ENCODE results near the gene NPFFR2.

GRCh38 chr4:72107456-72107855, 75.7 kb downstream of the NPFFR2 start:
- TF ChIP-seq FOXP2 (optimal IDR thresholded peaks at IDR 0.05; ENCODE audit: control extremely low read depth, extremely low read length, insufficient read depth) (no peak), POLR2AphosphoS5 (IDR thresholded peaks at IDR 0.05; ENCODE audit: borderline replicate concordance, low read depth, low read length) (no peak)

Data from SK-N-MC (cell line).